ENCODE data around the gene TRABD.

GRCh38 chr22:50190941-50191741, 5.4 kb downstream of the TRABD start:
- no peak for TF ChIP-seq CTCF (IDR thresholded peaks at IDR 0.05)
- no peak for TF ChIP-seq POLR2A (IDR thresholded peaks at IDR 0.05)

Measured in thyroid gland (tissue), 4 donors.